HepG2 (cell line): ENCODE measurements around the gene PDCD2L. TPM values are rescaled to one million over a fixed set of nuclear protein-coding genes. Genes with fewer than 3 reads are reported as not detected.
A peak's percentile ranks its signal among the peaks of the same experiment; 100 is the strongest.

Experiments
- ATF7 ChIP-seq, 2 experiments: fragments of 450-650 bp in 1 of 2; sonication (generic) in 1 of 2; formaldehyde crosslinking in 1 of 2; IDR thresholded peaks; 2 replicates each; pipeline versions ENCODE4 v1.4.0 to v1.6.1; 2016 to 2020; ENCODE audit warnings: antibody characterized with exemption in 1 of 2, mild to moderate bottlenecking in 1 of 2, missing genetic modification reagents in 1 of 2
- GABPB1 ChIP-seq: IDR thresholded peaks from 2 replicates; pipeline ENCODE4 v1.6.1; 2016; ENCODE audit warnings: mild to moderate bottlenecking, missing genetic modification reagents, moderate library complexity, missing compliant biosample characterization
- GATAD1 ChIP-seq: IDR thresholded peaks from 2 replicates; pipeline ENCODE4 v1.6.1; 2016; ENCODE audit warnings: missing genetic modification reagents, missing compliant biosample characterization
- HNF4A ChIP-seq: sonication (generic); formaldehyde crosslinking; IDR thresholded peaks from 2 replicates; pipeline ENCODE4 v1.4.0; 2020; ENCODE audit warnings: missing genetic modification reagents
- PRPF4 ChIP-seq: fragments of 200-400 bp; formaldehyde crosslinking; IDR thresholded peaks from 2 replicates; pipeline ENCODE4 v1.6.1; 2016; ENCODE audit warnings: low read length, low read depth; ENCODE audit not compliant: poor library complexity, severe bottlenecking
- SYNCRIP ChIP-seq: fragments of 200-400 bp; formaldehyde crosslinking; IDR thresholded peaks from 2 replicates; pipeline ENCODE4 v1.6.1; 2018; ENCODE audit warnings: mild to moderate bottlenecking, low read depth, low read length; ENCODE audit not compliant: insufficient read depth
- ZBTB38 ChIP-seq: sonication (generic); formaldehyde crosslinking; IDR thresholded peaks from 2 replicates; pipeline ENCODE4 v1.5.1; 2020; ENCODE audit warnings: mild to moderate bottlenecking, missing genetic modification reagents
- ZNF263 ChIP-seq: sonication (generic); formaldehyde crosslinking; IDR thresholded peaks from 2 replicates; pipeline ENCODE4 v1.4.0; 2020; ENCODE audit warnings: missing genetic modification reagents
- ZNF382 ChIP-seq: sonication (generic); formaldehyde crosslinking; IDR thresholded peaks from 2 replicates; pipeline ENCODE4 v1.5.0; 2020; ENCODE audit warnings: missing genetic modification reagents, mild to moderate bottlenecking, borderline replicate concordance
- ZNF501 ChIP-seq: sonication (generic); formaldehyde crosslinking; IDR thresholded peaks from 2 replicates; pipeline ENCODE4 v1.5.1; 2020; ENCODE audit warnings: mild to moderate bottlenecking, moderate library complexity, missing genetic modification reagents
- ZNF570 ChIP-seq: sonication (generic); formaldehyde crosslinking; IDR thresholded peaks from 2 replicates; pipeline ENCODE4 v1.4.0; 2020; ENCODE audit warnings: mild to moderate bottlenecking, missing genetic modification reagents, borderline replicate concordance
- ZNF841 ChIP-seq: sonication (generic); formaldehyde crosslinking; IDR thresholded peaks from 2 replicates; pipeline ENCODE4 v1.8.1; 2023; ENCODE audit warnings: missing genetic modification reagents, borderline replicate concordance
- polyA plus RNA-seq, 8 experiments: library from polyadenylated mRNA; depleted of rRNA in 3 of 8; stranded (reverse) in 7 of 8; unstranded in 1 of 8; fragments of >200 nt; fragmentation: Illumina TruSeq in 4 of 8; extraction: Trizol in 4 of 8; gene quantifications; 2 replicates each; pipeline versions ENCODE4 v1.2.1 to v1.2.3, GENCODE V29; 2011 to 2016; ENCODE audit warnings: low read depth in 4 of 8, missing spikeins in 1 of 8, mixed read lengths in 1 of 8; ENCODE audit not compliant: insufficient read depth in 1 of 8
- total RNA-seq, 5 experiments: library from RNA; depleted of rRNA; stranded (reverse); fragments of >200 nt; fragmentation: Illumina TruSeq; extraction: Trizol; gene quantifications; 2 replicates each; pipeline ENCODE4 v1.2.3, GENCODE V29; 2016; ENCODE audit warnings: low read depth in 1 of 5
- TF ChIP-seq, protein P1 (sequence below), 2 experiments: sonication (generic) in 1 of 2; formaldehyde crosslinking in 1 of 2; IDR thresholded peaks; 2 replicates each; pipeline versions ENCODE4 v1.4.0 to v1.6.1; 2016 to 2020; ENCODE audit warnings: borderline replicate concordance in 1 of 2, low read depth in 1 of 2, mild to moderate bottlenecking in 1 of 2, missing genetic modification reagents in 1 of 2
- TF ChIP-seq, protein P2 (sequence below): sonication (generic); formaldehyde crosslinking; IDR thresholded peaks from 2 replicates; pipeline ENCODE4 v1.8.0; 2022; ENCODE audit warnings: mild to moderate bottlenecking, missing genetic modification reagents, borderline replicate concordance
- TF ChIP-seq, protein P3 (sequence below): sonication (generic); formaldehyde crosslinking; IDR thresholded peaks from 2 replicates; pipeline ENCODE4 v1.4.0; 2020; ENCODE audit warnings: missing genetic modification reagents
- TF ChIP-seq, protein P4 (sequence below), 2 experiments: fragments of 450-650 bp in 1 of 2; sonication (generic) in 1 of 2; formaldehyde crosslinking; IDR thresholded peaks; 2 replicates each; pipeline versions ENCODE4 v1.5.0 to v1.8.0; 2020 to 2022; ENCODE audit warnings: mild to moderate bottlenecking in 1 of 2, missing genetic modification reagents in 1 of 2

Gene PDCD2L
- total and polyA plus RNA-seq, 2 of the 13 experiments (the other 11 are each of a cell fraction or from before 2014, with no cell fraction given) = 29.3 to 35.2 TPM

DNA sequence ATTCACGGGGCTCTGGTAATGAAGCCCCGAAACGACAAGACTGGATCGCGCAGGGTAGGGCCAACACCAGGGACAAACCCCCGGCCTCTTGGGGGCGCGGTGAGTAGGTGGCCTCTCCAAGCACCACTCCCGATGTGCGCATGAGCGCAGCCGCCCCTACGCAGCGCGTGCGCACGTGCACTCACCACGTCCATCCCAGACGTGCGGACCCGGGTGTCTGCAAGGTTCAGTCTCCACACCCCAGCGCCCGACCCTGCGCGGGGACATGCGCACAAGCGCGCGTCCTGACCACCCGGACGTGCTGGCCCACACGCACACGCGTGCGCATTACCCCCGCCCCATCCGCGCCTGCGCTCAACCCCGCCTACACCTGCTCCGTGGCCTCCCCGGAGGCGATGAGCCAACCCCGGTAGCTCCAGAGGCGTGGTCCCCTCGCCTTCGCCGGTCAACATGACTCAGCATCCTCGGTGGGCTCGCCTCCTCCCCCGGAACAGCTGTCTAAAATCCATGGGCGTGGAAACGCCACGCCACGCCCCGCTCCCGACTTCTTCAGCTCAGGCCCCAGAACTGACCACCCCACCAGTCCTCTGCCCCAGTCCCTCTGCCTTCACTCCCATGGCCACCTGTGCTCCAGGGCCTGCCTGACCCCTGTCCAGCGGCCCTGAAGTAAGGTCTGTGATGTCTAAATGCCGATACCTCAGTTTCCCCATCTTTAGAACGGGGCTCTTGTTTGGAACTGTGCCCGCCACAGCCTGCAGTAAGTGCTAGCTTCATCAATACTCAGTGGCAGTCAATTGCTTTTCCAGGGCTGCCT is 44.9 kb upstream of the PDCD2L start (continued):
- TF ChIP-seq, protein P1, sequence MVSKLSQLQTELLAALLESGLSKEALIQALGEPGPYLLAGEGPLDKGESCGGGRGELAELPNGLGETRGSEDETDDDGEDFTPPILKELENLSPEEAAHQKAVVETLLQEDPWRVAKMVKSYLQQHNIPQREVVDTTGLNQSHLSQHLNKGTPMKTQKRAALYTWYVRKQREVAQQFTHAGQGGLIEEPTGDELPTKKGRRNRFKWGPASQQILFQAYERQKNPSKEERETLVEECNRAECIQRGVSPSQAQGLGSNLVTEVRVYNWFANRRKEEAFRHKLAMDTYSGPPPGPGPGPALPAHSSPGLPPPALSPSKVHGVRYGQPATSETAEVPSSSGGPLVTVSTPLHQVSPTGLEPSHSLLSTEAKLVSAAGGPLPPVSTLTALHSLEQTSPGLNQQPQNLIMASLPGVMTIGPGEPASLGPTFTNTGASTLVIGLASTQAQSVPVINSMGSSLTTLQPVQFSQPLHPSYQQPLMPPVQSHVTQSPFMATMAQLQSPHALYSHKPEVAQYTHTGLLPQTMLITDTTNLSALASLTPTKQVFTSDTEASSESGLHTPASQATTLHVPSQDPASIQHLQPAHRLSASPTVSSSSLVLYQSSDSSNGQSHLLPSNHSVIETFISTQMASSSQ (IDR thresholded peaks at IDR 0.05; ENCODE audit: low read depth) = no peak
- TF ChIP-seq, protein P1 (CRISPR knock-in tag; IDR thresholded peaks at IDR 0.05; ENCODE audit: borderline replicate concordance) = peak; percentile 59
- no peak; the same call in 1 of the 2 replicates for TF ChIP-seq ZBTB38
- no peak for TF ChIP-seq ZNF263 (CRISPR knock-in tag)
- TF ChIP-seq, protein P2, sequence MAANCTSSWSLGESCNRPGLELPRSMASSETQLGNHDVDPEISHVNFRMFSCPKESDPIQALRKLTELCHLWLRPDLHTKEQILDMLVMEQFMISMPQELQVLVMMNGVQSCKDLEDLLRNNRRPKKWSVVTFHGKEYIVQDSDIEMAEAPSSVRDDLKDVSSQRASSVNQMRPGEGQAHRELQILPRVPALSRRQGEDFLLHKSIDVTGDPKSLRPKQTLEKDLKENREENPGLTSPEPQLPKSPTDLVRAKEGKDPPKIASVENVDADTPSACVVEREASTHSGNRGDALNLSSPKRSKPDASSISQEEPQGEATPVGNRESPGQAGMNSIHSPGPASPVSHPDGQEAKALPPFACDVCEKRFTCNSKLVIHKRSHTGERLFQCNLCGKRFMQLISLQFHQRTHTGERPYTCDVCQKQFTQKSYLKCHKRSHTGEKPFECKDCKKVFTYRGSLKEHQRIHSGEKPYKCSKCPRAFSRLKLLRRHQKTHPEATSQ = peak; percentile 14; the same call in 1 of the 2 replicates
- TF ChIP-seq SYNCRIP = no peak
- TF ChIP-seq ZNF570 (CRISPR knock-in tag) = no peak
- no peak for TF ChIP-seq ATF7 (IDR thresholded peaks at IDR 0.05)
- no peak for TF ChIP-seq ATF7 (CRISPR knock-in tag; IDR thresholded peaks at IDR 0.05)
- TF ChIP-seq HNF4A (CRISPR knock-in tag) = no peak
- peak; percentile 53; the same call in 1 of the 2 replicates for TF ChIP-seq GATAD1 (CRISPR knock-in tag)
- TF ChIP-seq, protein P3, sequence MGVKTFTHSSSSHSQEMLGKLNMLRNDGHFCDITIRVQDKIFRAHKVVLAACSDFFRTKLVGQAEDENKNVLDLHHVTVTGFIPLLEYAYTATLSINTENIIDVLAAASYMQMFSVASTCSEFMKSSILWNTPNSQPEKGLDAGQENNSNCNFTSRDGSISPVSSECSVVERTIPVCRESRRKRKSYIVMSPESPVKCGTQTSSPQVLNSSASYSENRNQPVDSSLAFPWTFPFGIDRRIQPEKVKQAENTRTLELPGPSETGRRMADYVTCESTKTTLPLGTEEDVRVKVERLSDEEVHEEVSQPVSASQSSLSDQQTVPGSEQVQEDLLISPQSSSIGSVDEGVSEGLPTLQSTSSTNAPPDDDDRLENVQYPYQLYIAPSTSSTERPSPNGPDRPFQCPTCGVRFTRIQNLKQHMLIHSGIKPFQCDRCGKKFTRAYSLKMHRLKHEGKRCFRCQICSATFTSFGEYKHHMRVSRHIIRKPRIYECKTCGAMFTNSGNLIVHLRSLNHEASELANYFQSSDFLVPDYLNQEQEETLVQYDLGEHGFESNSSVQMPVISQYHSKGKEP (CRISPR knock-in tag) = peak; percentile 48; the same call in 1 of the 2 replicates
- TF ChIP-seq ZNF501 = peak; percentile 40
- TF ChIP-seq ZNF382 (CRISPR knock-in tag) = no peak
- TF ChIP-seq, protein P4, sequence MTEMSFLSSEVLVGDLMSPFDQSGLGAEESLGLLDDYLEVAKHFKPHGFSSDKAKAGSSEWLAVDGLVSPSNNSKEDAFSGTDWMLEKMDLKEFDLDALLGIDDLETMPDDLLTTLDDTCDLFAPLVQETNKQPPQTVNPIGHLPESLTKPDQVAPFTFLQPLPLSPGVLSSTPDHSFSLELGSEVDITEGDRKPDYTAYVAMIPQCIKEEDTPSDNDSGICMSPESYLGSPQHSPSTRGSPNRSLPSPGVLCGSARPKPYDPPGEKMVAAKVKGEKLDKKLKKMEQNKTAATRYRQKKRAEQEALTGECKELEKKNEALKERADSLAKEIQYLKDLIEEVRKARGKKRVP (CRISPR knock-in tag; IDR thresholded peaks at IDR 0.05) = no peak
- TF ChIP-seq PRPF4 = no peak
- TF ChIP-seq GABPB1 = peak; percentile 85
- no peak for TF ChIP-seq ZNF841 (CRISPR knock-in tag)
